Neuronal stem cell (in vitro differentiated cells): ENCODE data around the gene RAB11FIP4.

Experiments
- DNase-seq: peaks from one replicate; pipeline ENCODE4 v3.0.0-alpha.2; 2013; ENCODE audit warnings: low spot score
- H2AFZ ChIP-seq: one replicate; pipeline ENCODE4 v1.6.1; 2013; ENCODE audit warnings: mild to moderate bottlenecking, low read length, inconsistent platforms
- H2AK5ac ChIP-seq: 2 replicates; pipeline ENCODE4 v1.6.1; 2013; ENCODE audit warnings: low read depth, mild to moderate bottlenecking, inconsistent platforms, low read length, moderate library complexity, mixed read lengths
- H2BK120ac ChIP-seq: 2 replicates; pipeline ENCODE4 v1.6.1; 2013; ENCODE audit warnings: low read depth, mild to moderate bottlenecking, inconsistent platforms, low read length, moderate library complexity, mixed read lengths
- H2BK12ac ChIP-seq: one replicate; pipeline ENCODE4 v1.6.1; 2013; ENCODE audit warnings: low read length, inconsistent platforms
- H2BK15ac ChIP-seq: 2 replicates; pipeline ENCODE4 v1.6.1; 2013; ENCODE audit warnings: mild to moderate bottlenecking, low read length, inconsistent platforms, mixed read lengths
- H2BK5ac ChIP-seq: one replicate; pipeline ENCODE4 v1.6.1; 2013; ENCODE audit warnings: inconsistent platforms, mild to moderate bottlenecking, low read length, moderate library complexity
- H3K14ac ChIP-seq: one replicate; pipeline ENCODE4 v1.6.1; 2013; ENCODE audit warnings: low read length, inconsistent platforms
- H3K18ac ChIP-seq: 2 replicates; pipeline ENCODE4 v1.6.1; 2013; ENCODE audit warnings: low read length, inconsistent platforms
- H3K23ac ChIP-seq: 2 replicates; pipeline ENCODE4 v1.6.1; 2013; ENCODE audit warnings: low read depth, mild to moderate bottlenecking, mixed read lengths, low read length, inconsistent platforms; ENCODE audit not compliant: poor library complexity
- H3K27ac ChIP-seq: replicated peaks from 3 replicates; pipeline ENCODE4 v1.5.1; 2013; ENCODE audit warnings: low read length, inconsistent platforms
- H3K27me3 ChIP-seq, 3 experiments: 2 replicates each; pipeline ENCODE4 v1.6.1; 2013; ENCODE audit warnings: low read length in 3 of 3, mild to moderate bottlenecking in 2 of 3, inconsistent platforms in 1 of 3, low read depth in 1 of 3, mixed read lengths in 1 of 3, moderate library complexity in 1 of 3; ENCODE audit not compliant: control insufficient read depth in 3 of 3, insufficient read depth in 3 of 3
- H3K36me3 ChIP-seq, 2 donors: replicated peaks in 1 of 2; 2 replicates each; pipeline ENCODE4 v1.6.1; 2013; ENCODE audit warnings: low read length in 2 of 2; ENCODE audit not compliant: control insufficient read depth in 2 of 2, insufficient read depth in 2 of 2
- H3K4ac ChIP-seq: 2 replicates; pipeline ENCODE4 v1.6.1; 2013; ENCODE audit warnings: inconsistent platforms, mild to moderate bottlenecking, low read length, moderate library complexity
- H3K4me1 ChIP-seq, 2 donors: 1 replicate in 1 of 2; 2 replicates in 1 of 2; pipeline ENCODE4 v1.6.1; 2013; ENCODE audit warnings: low read length in 2 of 2, low read depth in 1 of 2; ENCODE audit not compliant: control insufficient read depth in 2 of 2, insufficient read depth in 1 of 2
- H3K4me2 ChIP-seq: one replicate; pipeline ENCODE4 v1.6.1; 2013; ENCODE audit warnings: mild to moderate bottlenecking, low read length, inconsistent platforms; ENCODE audit not compliant: insufficient read depth, poor library complexity, severe bottlenecking
- H3K4me3 ChIP-seq, 2 donors: 2 replicates each; pipeline ENCODE4 v1.5.1; 2013; ENCODE audit warnings: low read length in 2 of 2, mild to moderate bottlenecking in 2 of 2, inconsistent platforms in 1 of 2, moderate library complexity in 1 of 2
- H3K79me1 ChIP-seq: one replicate; pipeline ENCODE4 v1.6.1; 2013; ENCODE audit warnings: low read depth, mild to moderate bottlenecking, inconsistent platforms, low read length, moderate library complexity
- H3K9ac ChIP-seq: one replicate; pipeline ENCODE4 v1.6.1; 2013; ENCODE audit warnings: mild to moderate bottlenecking, low read depth, low read length, inconsistent platforms; ENCODE audit not compliant: poor library complexity
- H3K9me3 ChIP-seq, 2 donors: replicated peaks in 1 of 2; 2 replicates each; pipeline versions ENCODE3 to v1.6.1; 2013; ENCODE audit warnings: low read length in 2 of 2, mild to moderate bottlenecking in 2 of 2, inconsistent platforms in 1 of 2, low read depth in 1 of 2, mixed read lengths in 1 of 2, moderate library complexity in 1 of 2; ENCODE audit not compliant: control insufficient read depth in 2 of 2, insufficient read depth in 1 of 2
- H4K8ac ChIP-seq: one replicate; pipeline ENCODE4 v1.6.1; 2013; ENCODE audit warnings: low read depth, mild to moderate bottlenecking, inconsistent platforms, low read length, moderate library complexity
- H4K91ac ChIP-seq: one replicate; pipeline ENCODE4 v1.6.1; 2013; ENCODE audit warnings: low read length, low read depth, mild to moderate bottlenecking, inconsistent platforms; ENCODE audit not compliant: poor library complexity
- WGBS, 2 donors: extraction: QIAGEN DNeasy Blood & Tissue Kit; methylation state at CpG; one replicate each; pipeline ENCODE4 v1.1.7; 2013; ENCODE audit warnings: missing lambda C conversion rate in 2 of 2, mixed read lengths in 1 of 2; ENCODE audit not compliant: insufficient read length in 2 of 2, insufficient replicate concordance in 1 of 2; ENCODE audit errors: extremely low coverage in 2 of 2; 5-methylcytosine and 5-hydroxymethylcytosine counted together

RAB11FIP4 gene

DNA sequence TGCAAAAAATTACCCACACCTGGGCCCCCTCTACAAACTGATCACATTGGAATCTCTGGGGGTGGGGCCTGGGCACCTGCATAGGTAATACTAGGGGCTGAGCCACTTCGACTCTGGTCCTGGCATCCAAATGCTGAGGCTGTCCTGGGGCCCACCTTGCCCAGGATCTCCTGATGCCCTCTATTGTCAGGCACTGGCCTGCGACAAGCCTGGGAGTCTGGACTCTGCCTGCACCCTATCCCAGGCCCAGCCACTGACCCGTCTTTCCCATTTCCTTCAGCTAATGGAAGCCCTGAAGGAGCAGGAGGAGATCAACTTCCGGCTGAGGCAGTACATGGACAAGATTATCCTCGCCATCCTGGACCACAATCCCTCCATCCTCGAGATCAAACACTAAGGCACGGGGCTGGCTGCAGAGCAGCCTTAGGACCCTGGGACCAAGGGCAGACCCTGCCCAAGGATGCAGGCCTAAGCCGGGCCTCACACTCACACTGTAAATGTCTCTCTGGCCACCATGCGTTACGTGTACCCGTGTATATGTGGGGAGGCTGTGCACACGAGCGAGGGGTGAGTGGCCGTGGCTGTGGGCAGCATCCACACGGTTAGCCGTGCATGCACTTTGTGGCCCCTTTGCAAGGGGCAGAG lies 140.0 kb downstream of the RAB11FIP4 start:
- H3K9me3 ChIP-seq, result no peaks in the 10 kb centered on the region
- H4K8ac ChIP-seq, result no peak overlapping the region
- no peak overlapping the region for H3K18ac ChIP-seq
- H3K27me3 ChIP-seq, result no peaks in the 10 kb centered on the region
- no peak overlapping the region for H3K27ac ChIP-seq
- no peak overlapping the region for H3K4me2 ChIP-seq
- H3K4ac ChIP-seq, result no peak overlapping the region
- H2AK5ac ChIP-seq, result no peak overlapping the region
- peak overlapping the region; percentile 64 for H3K9ac ChIP-seq
- H2AFZ ChIP-seq, result no peak overlapping the region
- H3K4me1 ChIP-seq, result peaks cover 5 to 7% of the 10 kb centered on the region in 2 donors
- H2BK12ac ChIP-seq, result no peak overlapping the region
- no CpG with 5 or more reads among the region's 16 CpGs for WGBS, 2 donors
- DNase-seq, result no peak
- H4K91ac ChIP-seq, result no peak overlapping the region
- H3K14ac ChIP-seq, result no peak overlapping the region
- peaks cover 0 to 6% of the 10 kb centered on the region in 2 donors for H3K36me3 ChIP-seq
- no peak overlapping the region for H3K4me3 ChIP-seq
- H3K79me1 ChIP-seq, result no peaks in the 10 kb centered on the region
- H2BK120ac ChIP-seq, result no peak overlapping the region
- H3K23ac ChIP-seq, result no peak overlapping the region
- peak overlapping the region; percentile 54 for H2BK5ac ChIP-seq
- H2BK15ac ChIP-seq, result no peak overlapping the region

DNA sequence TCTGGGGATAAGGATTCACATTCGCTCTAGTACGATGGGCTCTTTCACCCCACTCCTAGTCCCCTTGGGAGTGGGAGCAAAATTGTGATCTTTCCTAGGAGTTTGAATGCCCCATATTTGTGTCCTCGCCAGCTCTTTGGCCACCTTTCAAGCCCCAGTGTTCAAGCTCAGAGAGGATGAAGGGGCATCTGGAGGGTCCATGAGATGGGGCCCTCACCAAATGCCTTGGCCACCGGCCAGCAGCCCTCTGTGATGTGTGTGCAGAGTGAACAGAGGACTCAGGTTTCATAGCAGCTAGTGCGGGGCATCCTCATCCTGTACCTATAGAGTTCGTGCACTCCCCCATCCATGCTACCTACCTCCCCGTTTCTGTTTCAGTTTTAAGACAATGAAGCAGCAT lies 140.6 kb downstream of the RAB11FIP4 start:
- H4K8ac ChIP-seq, result no peak overlapping the region

DNA sequence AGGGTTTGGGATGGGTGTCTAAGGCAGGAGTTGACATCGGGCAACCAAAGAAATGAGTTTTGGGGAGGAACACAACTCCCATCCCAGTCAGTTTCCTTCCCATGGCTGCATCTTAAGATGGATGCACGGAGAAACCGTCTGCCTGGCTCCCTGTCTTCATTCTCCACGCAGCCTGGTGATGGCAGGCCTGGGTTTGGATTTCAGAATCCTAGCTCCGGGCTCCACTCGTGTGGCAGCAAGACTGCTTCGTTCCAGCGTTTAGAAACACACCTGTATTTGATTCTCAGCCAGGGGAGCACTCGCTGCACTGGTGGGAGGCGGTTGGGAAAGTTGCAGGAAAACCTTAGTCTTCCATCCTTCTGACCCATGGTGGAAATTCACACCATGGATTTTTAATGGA lies 141.1 kb downstream of the RAB11FIP4 start:
- no peak for DNase-seq
- no peak overlapping the region for H3K23ac ChIP-seq

More for the DNA sequence above, 140.6 kb downstream of the RAB11FIP4 start:
- H3K79me1 ChIP-seq, result no peaks in the 10 kb centered on the region
- H3K9ac ChIP-seq, result no peak overlapping the region
- no peak overlapping the region for H3K4me3 ChIP-seq
- H3K4me1 ChIP-seq, result peaks cover 5 to 7% of the 10 kb centered on the region in 2 donors
- no peak overlapping the region for H2BK120ac ChIP-seq
- no peak overlapping the region for H3K23ac ChIP-seq
- no peak overlapping the region for H2BK15ac ChIP-seq
- H2BK5ac ChIP-seq, result no peak overlapping the region
- WGBS, 2 donors, result no CpG with 5 or more reads among the region's 7 CpGs
- H2BK12ac ChIP-seq, result no peak overlapping the region
- no peak overlapping the region for H3K4me2 ChIP-seq
- H3K27ac ChIP-seq, result no peak overlapping the region
- no peaks in the 10 kb centered on the region for H3K27me3 ChIP-seq
- H3K36me3 ChIP-seq, result peaks cover 0 to 6% of the 10 kb centered on the region in 2 donors
- no peaks in the 10 kb centered on the region for H3K9me3 ChIP-seq
- no peak overlapping the region for H3K18ac ChIP-seq
- no peak overlapping the region for H2AK5ac ChIP-seq
- no peak overlapping the region for H2AFZ ChIP-seq
- H3K4ac ChIP-seq, result no peak overlapping the region
- no peak overlapping the region for H4K91ac ChIP-seq
- no peak for DNase-seq
- no peak overlapping the region for H3K14ac ChIP-seq

DNA sequence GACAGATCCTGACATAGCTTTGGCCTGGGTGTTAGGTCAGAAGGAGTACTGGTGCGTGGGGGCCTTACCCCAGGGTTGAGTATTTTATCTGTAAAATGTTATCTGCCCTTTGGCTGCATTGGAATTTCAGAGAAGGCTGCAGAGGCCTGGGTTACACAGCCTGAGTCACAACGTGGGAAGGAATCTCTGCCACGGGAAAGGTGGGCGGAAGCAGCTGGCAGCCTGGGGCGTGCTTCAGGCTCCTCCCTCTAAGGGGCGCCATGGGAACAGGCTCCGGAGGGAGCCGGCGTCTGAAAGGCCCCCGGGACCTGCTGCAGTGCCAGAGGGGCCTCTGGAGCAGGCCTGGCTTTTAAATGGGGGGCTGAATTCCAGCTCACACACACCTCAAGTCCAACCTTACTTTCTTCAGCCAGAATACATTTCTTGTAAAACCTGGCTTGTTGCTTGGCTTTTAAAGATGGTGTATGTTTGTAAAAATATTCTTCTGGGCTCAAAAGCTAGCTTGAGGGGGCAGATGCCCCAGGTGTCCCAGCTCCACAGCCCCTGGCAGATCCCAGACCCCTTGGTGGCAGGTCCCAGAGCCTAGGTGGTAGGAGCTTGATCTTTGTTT lies 142.2 kb downstream of the RAB11FIP4 start:
- Histone ChIP-seq H3K9me3 (no peaks in the 10 kb centered on the region), H3K18ac (no peak overlapping the region), H2BK120ac (no peak overlapping the region), H4K8ac (no peak overlapping the region), H2BK5ac (no peak overlapping the region), H3K36me3 (peaks cover 0 to 2% of the 10 kb centered on the region in 2 donors), H3K27ac (no peak overlapping the region), H3K23ac (no peak overlapping the region), H4K91ac (no peak overlapping the region), H2BK12ac (no peak overlapping the region), H3K14ac (no peak overlapping the region), H3K9ac (no peak overlapping the region), H3K4me3 (no peak overlapping the region), H3K4ac (no peak overlapping the region), H3K4me2 (no peak overlapping the region), H2BK15ac (no peak overlapping the region), H3K27me3 (no peaks in the 10 kb centered on the region), H3K79me1 (no peaks in the 10 kb centered on the region), H3K4me1 (peaks cover 7% of the 10 kb centered on the region in 2 donors), H2AK5ac (no peak overlapping the region), H2AFZ (peak overlapping the region; percentile 75)
- DNase-seq, result peak; percentile 27
- no CpG with 5 or more reads among the region's 10 CpGs for WGBS, 2 donors

More for the DNA sequence above, 141.1 kb downstream of the RAB11FIP4 start:
- Histone ChIP-seq H3K9ac (no peak overlapping the region), H2BK15ac (no peak overlapping the region), H3K36me3 (peaks cover 0 to 6% of the 10 kb centered on the region in 2 donors), H3K27ac (no peak overlapping the region), H2BK5ac (no peak overlapping the region), H3K14ac (no peak overlapping the region), H2BK12ac (no peak overlapping the region), H3K4me2 (no peak overlapping the region), H4K91ac (no peak overlapping the region), H3K18ac (no peak overlapping the region), H3K9me3 (no peaks in the 10 kb centered on the region), H2AK5ac (no peak overlapping the region), H2AFZ (no peak overlapping the region), H2BK120ac (no peak overlapping the region), H4K8ac (no peak overlapping the region), H3K79me1 (no peaks in the 10 kb centered on the region), H3K4ac (no peak overlapping the region), H3K4me1 (peaks cover 7% of the 10 kb centered on the region in 2 donors), H3K27me3 (no peaks in the 10 kb centered on the region), H3K4me3 (no peak overlapping the region)
- WGBS, 2 donors, result no CpG with 5 or more reads among the region's 10 CpGs
